Embryonic facial prominence (tissue), 1 donor: Measurements from ENCODE around the gene CRKL.

Source experiments
- DNase-seq: peaks from one replicate; pipeline ENCODE4 v3.0.0-alpha.2; 2016; ENCODE audit errors: extremely low spot score

Gene CRKL

DNA sequence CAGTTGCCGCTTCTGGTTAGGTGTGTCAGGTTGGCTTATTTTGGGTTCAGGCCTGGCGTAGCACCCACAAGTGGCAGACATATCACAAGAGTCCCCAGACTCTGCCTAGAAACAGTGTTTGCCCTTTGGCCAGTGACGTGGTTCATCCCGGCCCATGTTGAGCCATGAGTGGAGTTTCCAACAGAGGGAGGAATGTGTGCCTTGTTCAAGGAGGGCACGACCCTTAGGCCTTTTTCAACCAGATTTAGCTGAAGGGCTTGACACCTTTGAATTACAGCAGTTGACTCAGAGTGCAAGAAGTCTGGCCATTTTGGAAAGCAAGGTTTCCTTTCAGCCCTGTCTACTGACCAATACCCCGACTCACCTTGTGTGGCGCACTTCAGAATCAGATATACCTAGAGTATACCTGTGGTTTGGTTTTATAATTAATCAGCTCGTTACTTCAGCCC, 34.7 kb downstream of the CRKL start:
- DNase-seq, result no peak

DNA sequence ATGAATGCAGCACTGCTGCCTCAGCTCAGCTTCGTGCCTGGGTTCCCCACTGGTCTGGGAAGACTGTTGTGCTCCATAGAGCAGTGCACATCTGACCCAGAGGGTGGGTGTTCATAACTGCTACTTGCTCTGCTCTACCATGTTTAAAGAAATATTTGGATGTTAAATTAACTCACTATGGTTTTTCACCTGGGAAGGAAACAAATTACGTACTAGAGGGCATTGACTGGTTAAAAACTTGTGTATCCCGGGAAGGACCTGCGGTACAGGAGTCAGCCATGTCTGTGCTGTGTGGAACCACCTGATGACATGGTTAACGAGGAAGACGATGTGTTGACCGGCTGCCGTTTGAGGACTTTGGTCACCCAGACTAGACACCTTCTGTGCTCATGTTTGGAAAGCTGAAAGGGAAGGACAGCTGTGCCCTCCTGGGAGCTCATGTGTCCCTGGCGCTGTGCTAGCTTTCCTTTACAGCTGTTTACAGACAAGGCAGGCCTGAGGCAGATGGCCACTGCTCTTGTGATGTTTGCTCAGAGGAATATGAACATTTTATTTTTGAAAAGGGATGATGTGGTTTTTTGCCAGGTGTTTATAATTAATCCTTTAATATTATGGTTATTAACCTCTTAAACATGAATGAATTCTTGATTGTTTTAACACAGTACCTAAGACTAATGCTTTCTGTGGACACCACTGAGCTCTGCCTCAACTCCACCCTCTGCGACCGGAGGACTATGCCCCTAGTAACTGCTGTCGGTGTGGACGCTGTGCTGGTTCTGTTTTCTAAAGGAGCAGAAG, 35.5 kb downstream of the CRKL start:
- DNase-seq, result no peak

GRCh38 chr22:20953342-20953608, 36.1 kb downstream of the CRKL start:
- DNase-seq, result no peak

DNA sequence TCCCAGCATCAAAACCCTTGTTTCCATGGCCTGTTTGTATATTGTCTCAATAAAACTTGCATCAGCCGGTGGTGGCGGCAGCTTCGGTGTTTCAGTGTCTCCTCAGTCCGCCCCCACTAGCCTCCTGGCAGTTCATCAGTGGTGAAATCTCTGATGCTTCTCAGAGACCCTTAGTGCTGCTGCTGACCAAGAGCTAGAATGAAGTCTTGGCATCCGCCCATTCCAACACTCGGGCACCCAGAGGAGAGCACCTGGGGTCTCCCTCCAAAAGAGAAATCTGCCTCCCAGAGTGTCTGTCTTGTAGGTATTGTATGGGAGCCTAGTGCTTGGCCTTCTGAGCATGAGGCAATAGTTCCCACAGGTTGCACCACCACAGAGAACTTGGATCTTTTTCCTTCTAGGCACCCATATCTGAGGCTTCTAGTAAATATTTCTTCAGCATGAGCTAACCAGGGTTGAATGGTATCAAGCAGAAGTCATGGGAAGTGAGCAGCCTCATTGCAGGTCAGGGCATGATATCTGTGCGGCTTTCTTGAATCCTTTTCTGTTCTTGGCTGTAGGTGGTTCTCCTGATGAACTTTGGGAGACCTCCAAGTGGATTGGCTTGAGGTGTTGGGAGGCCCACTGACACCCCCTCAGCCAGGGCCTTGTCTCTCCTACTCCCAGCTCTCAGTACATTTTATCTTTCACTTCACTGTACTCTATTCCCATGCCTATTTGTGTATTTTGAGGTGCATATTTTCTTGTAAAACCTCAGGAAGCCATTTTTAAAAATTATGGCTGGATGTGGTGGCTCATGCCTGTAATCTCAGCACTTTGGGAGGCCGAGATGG, 36.7 kb downstream of the CRKL start:
- no peak for DNase-seq

DNA sequence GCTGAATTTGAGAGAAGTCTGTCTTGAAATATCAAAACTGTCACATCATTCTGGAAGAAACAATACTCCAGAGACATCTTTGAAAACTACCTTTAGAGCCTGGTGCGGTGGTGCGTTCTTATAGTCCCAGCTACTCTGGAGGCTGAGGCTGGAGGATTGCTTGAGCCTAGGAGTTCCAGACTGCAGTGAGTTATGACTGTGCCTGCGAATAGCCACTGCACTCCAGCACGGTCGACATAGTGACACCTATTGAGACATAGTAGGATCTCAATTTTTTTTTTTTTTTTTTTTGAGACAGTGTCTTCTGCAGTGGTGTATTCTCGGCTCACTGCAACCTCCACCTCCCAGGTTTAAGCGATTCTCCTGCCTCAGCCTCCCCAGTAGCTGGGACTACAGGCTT, 38.3 kb downstream of the CRKL start:
- no peak for DNase-seq

GRCh38 chr22:20956258-20957101, 39.3 kb downstream of the CRKL start:
- no peak for DNase-seq

- DNase-seq, result no peak
Measured at GRCh38 chr22:20957102-20957682, 40.0 kb downstream of the CRKL start.

GRCh38 chr22:20957683-20958431, 40.6 kb downstream of the CRKL start:
- DNase-seq, result no peak

DNA sequence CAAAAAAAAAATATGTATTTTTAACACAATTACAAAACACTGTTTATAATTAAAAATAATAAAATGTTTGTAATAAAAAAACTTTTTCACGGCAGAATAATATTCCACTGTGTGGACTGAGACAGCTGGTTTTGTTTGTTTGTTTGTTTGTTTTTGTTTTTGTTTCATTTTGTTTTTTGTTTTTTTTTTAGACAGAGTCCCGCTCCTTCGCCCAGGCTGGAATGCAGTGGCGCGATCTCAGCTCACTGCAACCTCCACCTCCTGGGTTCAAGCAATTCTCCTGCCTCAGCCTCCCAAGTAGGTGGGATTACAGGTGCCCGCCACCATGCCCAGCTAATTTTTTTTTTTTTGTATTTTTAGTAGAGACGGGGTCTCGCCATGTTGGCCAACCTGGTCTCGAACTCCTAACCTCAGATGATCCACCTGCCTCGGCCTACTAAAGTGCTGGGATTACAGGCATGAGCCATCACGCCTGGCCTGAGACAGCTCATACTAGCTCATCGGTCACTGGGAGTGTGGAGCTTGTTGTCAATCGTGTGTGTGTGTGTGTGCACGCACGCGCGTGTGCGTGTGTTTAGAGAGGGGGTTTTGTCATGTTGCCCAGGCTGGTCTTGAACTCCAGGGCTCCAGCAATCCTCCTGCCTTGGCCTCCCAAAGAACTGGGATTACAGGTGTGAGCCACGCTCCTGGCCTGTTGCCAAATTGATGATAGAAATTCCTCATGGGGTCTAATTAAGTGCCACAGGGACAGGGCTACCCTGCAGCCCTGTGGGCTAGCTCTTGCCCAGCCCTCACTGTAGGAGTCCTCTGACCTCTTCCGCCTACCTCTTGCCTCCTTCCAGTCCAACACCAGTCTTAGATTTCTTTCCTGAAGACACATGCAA, 42.6 kb downstream of the CRKL start:
- no peak for DNase-seq

GRCh38 chr22:20960609-20961008, 43.4 kb downstream of the CRKL start:
- DNase-seq, result no peak

GRCh38 chr22:20962491-20962945, 45.3 kb downstream of the CRKL start:
- DNase-seq, result no peak

DNA sequence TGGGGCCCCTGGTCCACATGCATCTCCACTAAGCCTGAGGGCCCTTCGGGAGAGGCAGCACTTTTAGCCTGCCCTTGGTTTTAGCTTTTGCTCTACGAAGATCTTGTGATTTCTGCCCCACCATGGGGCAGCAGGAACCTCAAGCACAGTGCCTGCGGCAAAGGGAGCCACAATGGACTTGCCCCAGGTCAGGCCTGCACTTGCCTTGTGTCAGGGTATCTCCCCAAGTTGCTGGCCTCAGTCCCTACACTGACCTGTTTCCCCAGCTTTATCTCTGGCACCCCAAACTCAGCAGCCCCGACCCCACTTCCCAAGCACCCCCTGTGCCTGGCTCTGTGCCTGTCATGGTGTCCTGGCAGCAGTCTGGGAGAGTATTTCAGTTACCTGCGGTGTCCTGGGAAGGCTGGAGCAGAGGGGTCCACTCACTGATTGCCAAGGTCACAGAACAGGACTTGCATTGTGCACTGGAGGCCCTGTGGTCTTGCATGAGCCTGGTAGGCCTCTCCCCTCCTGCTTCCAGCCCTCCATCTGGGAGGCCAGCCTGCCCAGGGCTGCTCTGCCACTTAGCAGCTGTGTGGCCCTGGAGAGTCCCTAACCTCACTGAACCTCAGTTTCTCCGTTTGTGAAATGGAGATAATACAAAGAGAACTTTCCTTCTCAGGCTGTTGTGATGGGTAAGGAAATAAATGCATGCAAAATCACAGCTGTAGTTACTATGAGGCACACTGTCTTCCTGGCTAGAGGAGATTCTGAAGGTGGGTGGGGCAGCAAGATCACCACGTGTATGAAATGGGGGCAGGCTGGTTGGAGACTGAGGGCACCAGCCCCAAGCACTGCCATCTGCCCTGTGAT, 46.2 kb downstream of the CRKL start:
- no peak for DNase-seq

DNA sequence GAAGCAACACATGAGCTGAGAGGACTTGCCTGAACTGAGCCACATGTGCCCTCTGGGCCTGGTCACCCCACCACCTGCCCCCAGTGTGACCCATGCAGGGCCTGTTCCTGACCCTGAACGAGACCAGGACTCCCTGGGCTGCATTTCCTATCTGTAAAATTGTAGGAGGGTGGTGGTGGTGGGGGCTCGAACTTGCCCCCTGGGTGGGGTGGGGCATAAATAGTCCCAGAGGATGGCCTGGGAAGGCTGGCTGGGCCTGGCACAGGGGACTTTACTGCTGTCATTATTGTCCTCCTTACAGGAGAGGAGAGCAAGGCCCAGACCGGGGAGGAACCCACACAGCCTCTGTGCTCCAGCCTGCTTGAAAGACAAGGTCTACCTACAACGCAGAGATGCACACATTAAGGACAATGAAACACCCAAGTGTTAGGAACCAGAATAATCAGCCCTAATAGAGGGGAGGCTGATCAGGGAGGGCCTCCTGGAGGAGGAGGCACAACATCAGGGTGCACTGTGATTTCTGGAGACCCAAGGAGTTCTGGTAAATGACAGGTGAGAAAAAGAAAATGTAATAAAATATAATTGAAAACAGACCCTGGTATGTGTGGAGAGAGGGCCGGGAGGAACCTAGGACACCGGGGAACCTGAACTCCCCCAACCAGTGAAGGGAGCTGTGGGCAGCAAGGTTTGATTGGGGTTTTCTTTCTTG, 47.0 kb downstream of the CRKL start:
- DNase-seq, result no peak

DNA sequence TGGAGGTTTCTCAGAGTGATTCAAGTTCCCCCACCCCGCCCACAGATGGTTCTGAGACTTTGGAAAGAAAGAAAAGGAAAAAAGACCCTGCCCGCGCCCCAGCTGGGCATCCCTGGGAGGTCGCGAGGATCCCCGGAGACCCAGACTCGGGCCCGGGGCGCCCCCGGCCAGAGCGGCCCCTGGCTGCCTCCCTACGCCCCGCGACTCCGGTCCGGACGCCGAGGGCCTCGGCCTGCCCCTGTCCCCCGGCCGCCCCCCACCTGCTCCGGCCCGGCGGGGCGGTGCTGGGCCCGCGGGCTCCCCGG, 47.5 kb downstream of the CRKL start:
- DNase-seq, result no peak

DNA sequence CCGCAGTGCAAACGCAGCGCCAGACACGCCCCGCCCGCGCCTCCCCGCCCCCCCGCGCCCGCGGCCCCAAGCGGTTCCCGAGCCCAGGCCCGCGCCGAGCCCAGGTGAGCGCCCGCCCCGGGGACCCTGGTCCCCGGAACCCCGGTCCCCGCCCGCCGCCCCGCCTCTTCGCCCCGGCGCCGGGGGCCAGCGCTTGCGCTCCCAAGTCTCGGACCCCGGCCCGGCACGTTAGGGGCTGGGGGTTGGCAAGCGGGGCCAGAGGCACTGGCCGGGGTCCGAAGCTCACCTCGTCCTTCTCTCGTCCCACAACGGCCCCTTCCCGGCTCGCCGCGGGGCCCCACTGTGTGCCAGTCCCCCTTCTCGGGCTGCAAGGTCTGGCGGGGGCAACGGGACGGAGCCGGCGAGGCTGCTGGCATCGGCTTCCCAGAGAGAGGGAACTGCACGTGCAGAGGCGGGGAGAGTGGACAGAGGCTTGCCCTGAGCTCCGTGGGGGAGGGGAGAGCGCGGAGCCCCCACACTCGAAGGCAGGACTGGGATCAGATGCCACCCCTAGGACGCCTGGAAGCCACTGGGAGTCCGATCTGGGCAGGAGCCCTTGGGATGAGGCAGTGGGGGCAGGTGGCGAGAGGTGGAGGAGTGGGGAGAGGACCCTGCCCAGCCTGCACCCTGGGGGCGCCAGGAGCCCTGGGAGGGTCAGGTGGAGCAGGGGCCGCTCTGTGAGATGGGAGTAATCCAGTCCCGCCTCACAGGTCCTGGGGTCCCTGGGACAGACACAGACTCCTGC, 48.1 kb downstream of the CRKL start:
- no peak for DNase-seq

GRCh38 chr22:20965888-20966855, 49.0 kb downstream of the CRKL start:
- DNase-seq, result no peak
